ENCODE data around the gene ANO7.

ANO7 gene

DNA sequence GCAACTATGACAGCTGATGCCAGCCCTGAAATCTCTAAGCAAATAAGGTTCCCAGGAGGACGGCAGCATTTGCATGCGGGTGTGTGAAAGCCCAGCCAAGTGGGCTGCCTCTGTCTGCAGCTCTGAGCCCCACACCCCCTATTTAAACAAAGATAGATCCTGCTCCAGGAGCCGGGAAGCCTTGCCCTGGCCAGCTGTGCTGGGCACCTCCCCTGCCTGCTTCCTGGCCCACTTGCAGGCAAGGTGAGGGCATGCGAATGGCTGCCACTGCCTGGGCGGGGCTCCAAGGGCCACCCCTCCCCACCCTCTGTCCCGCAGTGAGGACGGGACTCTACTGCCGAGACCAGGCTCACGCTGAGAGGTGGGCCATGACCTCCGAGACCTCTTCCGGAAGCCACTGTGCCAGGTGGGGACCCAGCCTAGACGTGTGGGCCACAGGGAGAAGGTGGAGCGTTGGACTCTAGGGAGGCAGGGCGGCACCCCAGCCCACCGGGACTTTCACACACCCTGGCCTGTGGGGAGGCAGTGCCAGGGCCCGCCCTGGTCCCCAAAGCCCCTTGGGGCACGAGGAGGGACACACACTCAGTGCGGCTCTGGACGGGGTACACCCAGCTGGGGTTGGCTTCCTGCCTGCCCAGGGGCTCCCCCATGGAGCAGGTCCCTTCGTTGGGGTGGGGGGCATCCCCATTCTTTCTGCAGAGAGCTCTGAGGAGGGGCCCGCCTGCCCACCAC, at the start of gene ANO7:
Gene ANO7, plus strand, starts transcription at position 317 of the 732 bp plus-strand sequence. CDS start 1,387 bp downstream, outside the sequence.
- no peak within 1 kb of the TSS for H3K4me3 ChIP-seq (ENCODE audit: low read depth in 1 of 2, low read length in 2 of 2)
- H3K36me3 ChIP-seq (ENCODE audit: control insufficient read depth in 1 of 2, insufficient read depth in 2 of 2, low read length in 2 of 2), result peaks cover 0 to 3% of the 10 kb centered on the region in 2 donors
- no peaks in the 10 kb centered on the region for H3K4me1 ChIP-seq (ENCODE audit: control insufficient read depth in 1 of 2, insufficient read depth in 2 of 2, low read length in 2 of 2)
- no peaks in the 10 kb centered on the region for H3K27me3 ChIP-seq (ENCODE audit: low read depth, low read length)
- H3K27ac ChIP-seq (ENCODE audit: low read length), result no peak within 1 kb of the TSS
- H3K9me3 ChIP-seq (ENCODE audit: control insufficient read depth in 1 of 2, low read length in 2 of 2), result no peaks in the 10 kb centered on the region

DNA sequence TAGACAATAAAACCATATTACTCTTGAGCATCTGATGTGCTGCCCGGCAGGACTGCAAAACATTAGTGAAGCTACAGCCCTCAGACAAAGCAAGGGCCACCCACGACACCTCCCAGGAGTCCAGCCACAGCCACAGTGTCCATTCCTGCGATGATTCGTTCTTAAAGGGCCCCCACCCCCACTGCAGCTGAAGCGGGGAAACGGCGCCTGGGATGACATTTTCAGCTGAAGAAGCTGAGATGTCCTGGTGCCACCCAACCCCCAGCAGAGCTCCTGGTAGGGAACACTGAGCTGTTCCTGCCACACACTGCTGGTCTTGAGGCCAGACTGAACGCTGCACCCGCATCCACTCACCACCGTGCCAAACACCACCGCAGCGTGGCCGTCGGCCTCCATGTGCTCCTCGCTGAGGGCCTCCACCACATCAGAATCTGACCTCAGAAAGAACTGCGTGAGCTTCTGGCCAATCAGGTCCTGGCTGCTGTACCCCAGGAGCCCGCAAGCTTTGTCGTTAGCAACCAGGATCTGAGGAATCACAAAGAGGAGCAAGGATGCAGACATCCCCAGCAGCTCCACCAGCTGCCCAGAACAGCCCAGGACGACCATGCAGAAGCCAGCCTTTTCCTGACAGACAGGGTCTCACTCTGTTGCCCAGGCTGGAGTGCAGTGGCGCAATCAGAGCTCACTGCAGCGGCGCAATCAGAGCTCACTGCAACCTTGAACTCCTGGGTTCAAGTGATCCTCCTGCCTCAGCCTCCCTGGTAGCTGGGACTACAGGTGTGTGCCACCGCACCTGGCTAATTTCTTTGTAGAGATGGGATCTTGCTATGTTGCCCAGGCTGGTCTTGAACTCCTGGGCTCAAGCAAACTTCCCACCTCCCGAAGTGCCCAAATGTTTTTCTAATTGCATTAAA, 48.7 kb upstream of the ANO7 start:
- H3K36me3 ChIP-seq (ENCODE audit: control insufficient read depth in 1 of 2, insufficient read depth in 2 of 2, low read length in 2 of 2), result peaks cover 0 to 14% of the 10 kb centered on the region in 2 donors
- no peak overlapping the region for H3K4me3 ChIP-seq (ENCODE audit: low read depth in 1 of 2, low read length in 2 of 2)
- H3K9me3 ChIP-seq (ENCODE audit: control insufficient read depth in 1 of 2, low read length in 2 of 2), result no peaks in the 10 kb centered on the region
- H3K27ac ChIP-seq (ENCODE audit: low read length), result no peak overlapping the region
- H3K4me1 ChIP-seq (ENCODE audit: control insufficient read depth in 1 of 2, insufficient read depth in 2 of 2, low read length in 2 of 2), result no peaks in the 10 kb centered on the region
- H3K27me3 ChIP-seq (ENCODE audit: low read depth, low read length), result no peaks in the 10 kb centered on the region

GRCh38 chr2:241140445-241140840, 48.0 kb upstream of the ANO7 start:
- no peaks in the 10 kb centered on the region for H3K4me1 ChIP-seq (ENCODE audit: control insufficient read depth in 1 of 2, insufficient read depth in 2 of 2, low read length in 2 of 2)
- H3K9me3 ChIP-seq (ENCODE audit: control insufficient read depth in 1 of 2, low read length in 2 of 2), result no peaks in the 10 kb centered on the region
- peaks cover 0 to 14% of the 10 kb centered on the region in 2 donors for H3K36me3 ChIP-seq (ENCODE audit: control insufficient read depth in 1 of 2, insufficient read depth in 2 of 2, low read length in 2 of 2)
- no peak overlapping the region for H3K27ac ChIP-seq (ENCODE audit: low read length)
- no peaks in the 10 kb centered on the region for H3K27me3 ChIP-seq (ENCODE audit: low read depth, low read length)
- H3K4me3 ChIP-seq (ENCODE audit: low read depth in 1 of 2, low read length in 2 of 2), result no peak overlapping the region

DNA sequence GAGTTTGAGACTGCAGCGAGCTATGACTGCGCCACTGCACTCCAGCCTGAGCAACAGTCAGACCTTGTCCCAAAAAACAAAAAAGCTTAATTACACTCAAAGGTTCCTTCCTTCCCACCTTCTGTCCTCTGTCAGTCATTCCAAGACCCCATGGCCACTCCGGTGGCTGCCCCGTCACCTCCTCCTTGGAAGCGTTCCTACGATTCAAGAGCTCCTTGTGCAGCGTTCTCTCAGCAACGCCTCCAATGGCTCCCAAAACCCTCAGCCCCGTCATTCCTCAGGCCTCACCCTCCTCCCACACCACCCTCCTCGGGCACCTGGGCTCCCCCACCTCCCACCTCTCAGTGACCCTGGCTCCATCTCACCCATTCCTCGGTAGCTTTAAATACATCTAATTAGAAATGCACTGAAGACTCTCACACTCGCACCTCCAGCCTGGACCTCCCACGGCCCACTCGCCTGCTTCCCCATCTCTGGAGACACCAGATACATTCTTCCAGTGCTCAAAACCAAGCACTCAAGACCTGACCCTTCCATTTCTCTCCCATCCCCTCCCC, 47.2 kb upstream of the ANO7 start:
- Histone ChIP-seq H3K4me3 (ENCODE audit: low read depth in 1 of 2, low read length in 2 of 2) (no peak overlapping the region), H3K36me3 (ENCODE audit: control insufficient read depth in 1 of 2, insufficient read depth in 2 of 2, low read length in 2 of 2) (peaks cover 0 to 14% of the 10 kb centered on the region in 2 donors), H3K4me1 (ENCODE audit: control insufficient read depth in 1 of 2, insufficient read depth in 2 of 2, low read length in 2 of 2) (no peaks in the 10 kb centered on the region), H3K9me3 (ENCODE audit: control insufficient read depth in 1 of 2, low read length in 2 of 2) (no peaks in the 10 kb centered on the region), H3K27ac (ENCODE audit: low read length) (no peak overlapping the region), H3K27me3 (ENCODE audit: low read depth, low read length) (no peaks in the 10 kb centered on the region)

GRCh38 chr2:241142063-241142462, 46.4 kb upstream of the ANO7 start:
- no peaks in the 10 kb centered on the region for H3K27me3 ChIP-seq (ENCODE audit: low read depth, low read length)
- no peaks in the 10 kb centered on the region for H3K4me1 ChIP-seq (ENCODE audit: control insufficient read depth in 1 of 2, insufficient read depth in 2 of 2, low read length in 2 of 2)
- H3K9me3 ChIP-seq (ENCODE audit: control insufficient read depth in 1 of 2, low read length in 2 of 2), result no peaks in the 10 kb centered on the region
- H3K27ac ChIP-seq (ENCODE audit: low read length), result no peak overlapping the region
- H3K4me3 ChIP-seq (ENCODE audit: low read depth in 1 of 2, low read length in 2 of 2), result no peak overlapping the region
- peaks cover 0 to 14% of the 10 kb centered on the region in 2 donors for H3K36me3 ChIP-seq (ENCODE audit: control insufficient read depth in 1 of 2, insufficient read depth in 2 of 2, low read length in 2 of 2)

DNA sequence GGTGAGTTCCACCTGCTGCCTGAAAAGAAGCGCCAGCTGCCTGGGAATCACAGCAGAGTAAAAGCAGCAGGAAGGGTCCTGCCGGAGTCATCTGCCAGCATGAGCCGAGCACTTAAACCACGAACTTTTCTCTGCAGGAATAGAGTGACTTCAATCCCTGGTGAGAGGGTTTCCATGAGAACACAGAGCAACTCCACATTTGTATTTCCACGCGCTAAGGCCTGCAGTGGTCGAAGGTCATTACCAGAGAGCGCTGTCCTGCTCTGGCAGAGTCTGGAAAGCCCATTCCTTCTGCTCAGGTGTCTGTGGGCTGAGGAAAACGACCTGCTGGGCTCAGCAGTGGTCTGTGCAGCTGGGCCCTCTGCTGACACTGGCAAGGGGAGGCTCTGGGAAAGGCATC, 45.9 kb upstream of the ANO7 start:
- H3K36me3 ChIP-seq (ENCODE audit: control insufficient read depth in 1 of 2, insufficient read depth in 2 of 2, low read length in 2 of 2), result peaks cover 0 to 14% of the 10 kb centered on the region in 2 donors
- no peaks in the 10 kb centered on the region for H3K4me1 ChIP-seq (ENCODE audit: control insufficient read depth in 1 of 2, insufficient read depth in 2 of 2, low read length in 2 of 2)
- no peak overlapping the region for H3K4me3 ChIP-seq (ENCODE audit: low read depth in 1 of 2, low read length in 2 of 2)
- no peaks in the 10 kb centered on the region for H3K9me3 ChIP-seq (ENCODE audit: control insufficient read depth in 1 of 2, low read length in 2 of 2)
- H3K27me3 ChIP-seq (ENCODE audit: low read depth, low read length), result no peaks in the 10 kb centered on the region
- no peak overlapping the region for H3K27ac ChIP-seq (ENCODE audit: low read length)

DNA sequence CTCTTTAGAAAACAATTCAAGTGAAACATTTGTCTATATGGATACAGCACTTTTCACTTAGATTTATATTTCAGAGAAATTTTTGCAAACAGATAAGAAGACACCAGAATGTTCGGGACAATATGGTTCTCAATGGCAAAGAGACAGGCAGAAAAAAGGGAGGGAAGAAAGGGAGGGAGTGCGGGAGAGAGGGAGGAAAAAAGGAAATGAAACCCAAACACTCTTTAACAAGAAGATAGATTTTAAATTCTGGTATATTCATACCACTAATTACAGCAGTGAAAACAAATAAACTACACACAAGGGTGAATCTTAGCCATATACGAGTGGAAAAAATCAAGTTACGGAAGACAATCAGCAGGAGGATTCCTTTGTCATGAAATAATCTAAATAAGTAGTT, 42.2 kb upstream of the ANO7 start:
- H3K36me3 ChIP-seq (ENCODE audit: control insufficient read depth in 1 of 2, insufficient read depth in 2 of 2, low read length in 2 of 2), result peaks cover 0 to 5% of the 10 kb centered on the region in 2 donors
- no peak overlapping the region for H3K27ac ChIP-seq (ENCODE audit: low read length)
- H3K9me3 ChIP-seq (ENCODE audit: control insufficient read depth in 1 of 2, low read length in 2 of 2), result no peaks in the 10 kb centered on the region
- peaks cover 5 to 12% of the 10 kb centered on the region in 2 donors for H3K4me1 ChIP-seq (ENCODE audit: control insufficient read depth in 1 of 2, insufficient read depth in 2 of 2, low read length in 2 of 2)
- H3K4me3 ChIP-seq (ENCODE audit: low read depth in 1 of 2, low read length in 2 of 2), result no peak overlapping the region
- no peaks in the 10 kb centered on the region for H3K27me3 ChIP-seq (ENCODE audit: low read depth, low read length)

- Histone ChIP-seq H3K4me1 (ENCODE audit: control insufficient read depth in 1 of 2, insufficient read depth in 2 of 2, low read length in 2 of 2) (peaks cover 7 to 13% of the 10 kb centered on the region in 2 donors), H3K27ac (ENCODE audit: low read length) (no peak overlapping the region), H3K9me3 (ENCODE audit: control insufficient read depth in 1 of 2, low read length in 2 of 2) (no peaks in the 10 kb centered on the region), H3K4me3 (ENCODE audit: low read depth in 1 of 2, low read length in 2 of 2) (no peak overlapping the region), H3K36me3 (ENCODE audit: control insufficient read depth in 1 of 2, insufficient read depth in 2 of 2, low read length in 2 of 2) (peaks cover 0 to 4% of the 10 kb centered on the region in 2 donors), H3K27me3 (ENCODE audit: low read depth, low read length) (no peaks in the 10 kb centered on the region)
These were observed 41.1 kb upstream of the ANO7 start for GRCh38 chr2:241147336-241147735.

DNA sequence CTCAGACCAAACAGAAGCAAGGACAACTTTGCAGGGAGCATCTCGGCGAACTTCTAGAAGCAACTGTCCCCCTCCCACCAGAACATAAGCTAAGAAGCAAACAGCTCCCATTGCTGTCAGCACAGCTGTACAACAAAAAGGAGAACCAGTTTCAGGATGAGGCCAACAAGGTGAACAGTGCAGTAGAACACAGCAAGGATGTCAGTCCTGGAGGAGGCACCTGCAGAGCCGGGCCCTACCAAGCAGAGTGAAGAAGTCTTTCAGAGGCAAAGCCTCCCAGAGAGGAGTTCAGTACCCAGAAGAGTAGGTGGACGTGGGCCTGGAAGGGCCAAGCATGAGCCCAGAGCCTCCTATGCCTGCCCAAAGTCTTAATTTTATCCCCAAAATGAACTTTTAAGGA, 40.2 kb upstream of the ANO7 start:
- Histone ChIP-seq H3K4me3 (ENCODE audit: low read depth in 1 of 2, low read length in 2 of 2) (peak overlapping the region in 1 of 2 donors; percentile 81), H3K4me1 (ENCODE audit: control insufficient read depth in 1 of 2, insufficient read depth in 2 of 2, low read length in 2 of 2) (peaks cover 7 to 13% of the 10 kb centered on the region in 2 donors), H3K27ac (ENCODE audit: low read length) (no peak overlapping the region), H3K9me3 (ENCODE audit: control insufficient read depth in 1 of 2, low read length in 2 of 2) (no peaks in the 10 kb centered on the region), H3K27me3 (ENCODE audit: low read depth, low read length) (no peaks in the 10 kb centered on the region), H3K36me3 (ENCODE audit: control insufficient read depth in 1 of 2, insufficient read depth in 2 of 2, low read length in 2 of 2) (peaks cover under 1 to 2% of the 10 kb centered on the region in 2 donors)

DNA sequence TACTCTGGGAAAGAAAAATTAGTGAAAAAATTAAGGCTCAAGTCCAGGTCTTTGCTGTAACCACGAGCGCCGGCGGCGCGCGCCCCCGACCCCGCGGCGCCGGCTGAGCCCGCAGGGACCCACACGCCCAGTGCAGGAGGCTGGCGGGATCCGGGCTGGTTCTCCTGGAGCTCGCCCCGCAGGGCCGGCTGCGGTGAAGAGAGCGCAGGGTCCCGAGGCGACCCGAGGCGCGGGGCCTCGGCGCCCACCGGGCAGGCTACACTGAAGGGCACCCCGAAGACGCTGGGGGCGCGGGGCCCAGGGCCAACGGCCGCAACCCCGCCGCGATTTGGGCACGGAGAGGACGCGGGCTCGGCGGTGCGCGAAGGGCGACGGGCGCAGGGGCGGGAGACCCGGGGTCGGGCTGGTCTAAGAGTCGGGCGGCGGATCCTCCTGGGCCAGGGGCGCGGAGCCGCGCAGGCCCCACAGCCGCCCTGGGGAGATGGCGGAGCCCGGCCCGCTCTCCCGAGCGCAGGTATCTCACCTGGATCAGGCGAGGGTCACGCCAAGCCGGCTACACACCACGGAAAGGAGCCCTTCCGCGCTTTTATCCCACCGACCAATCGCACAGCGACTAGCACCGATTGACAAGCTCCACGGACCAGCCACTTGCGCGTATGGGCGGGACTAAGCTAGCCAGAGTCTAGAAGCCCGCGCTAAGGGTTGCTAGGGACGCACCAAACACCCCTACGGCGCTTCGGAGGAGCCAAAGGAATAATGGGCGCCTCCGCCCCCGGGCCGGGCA, 39.4 kb upstream of the ANO7 start, which contains the start of gene PASK:
Gene PASK, minus strand, starts transcription at position 582 of the 784 bp plus-strand sequence. CDS start 6,440 bp downstream, outside the sequence.
- no peak within 1 kb of the TSS for H3K27ac ChIP-seq (ENCODE audit: low read length)
- H3K36me3 ChIP-seq (ENCODE audit: control insufficient read depth in 1 of 2, insufficient read depth in 2 of 2, low read length in 2 of 2), result peaks cover 4 to 6% of the 10 kb centered on the region in 2 donors
- peak within 1 kb of the TSS; percentile 81 to 99 for H3K4me3 ChIP-seq (ENCODE audit: low read depth in 1 of 2, low read length in 2 of 2)
- H3K4me1 ChIP-seq (ENCODE audit: control insufficient read depth in 1 of 2, insufficient read depth in 2 of 2, low read length in 2 of 2), result peaks cover 7 to 13% of the 10 kb centered on the region in 2 donors
- H3K27me3 ChIP-seq (ENCODE audit: low read depth, low read length), result no peaks in the 10 kb centered on the region
- H3K9me3 ChIP-seq (ENCODE audit: control insufficient read depth in 1 of 2, low read length in 2 of 2), result no peaks in the 10 kb centered on the region

Measured in muscle layer of duodenum (tissue), 2 donors.